HG03432 (cell line): ENCODE measurements around the gene CUZD1.

Source experiments
- ATAC-seq: cut with Tn5 transposase; IDR thresholded peaks from one replicate; pipeline ENCODE4 v1.9.1; 2021; ENCODE audit warnings: mild to moderate bottlenecking, moderate library complexity; ENCODE audit not compliant: unreplicated experiment

The CUZD1 gene

GRCh38 chr10:122821808-122822207 is 23.8 kb downstream of the CUZD1 start:
- no peak for ATAC-seq

DNA sequence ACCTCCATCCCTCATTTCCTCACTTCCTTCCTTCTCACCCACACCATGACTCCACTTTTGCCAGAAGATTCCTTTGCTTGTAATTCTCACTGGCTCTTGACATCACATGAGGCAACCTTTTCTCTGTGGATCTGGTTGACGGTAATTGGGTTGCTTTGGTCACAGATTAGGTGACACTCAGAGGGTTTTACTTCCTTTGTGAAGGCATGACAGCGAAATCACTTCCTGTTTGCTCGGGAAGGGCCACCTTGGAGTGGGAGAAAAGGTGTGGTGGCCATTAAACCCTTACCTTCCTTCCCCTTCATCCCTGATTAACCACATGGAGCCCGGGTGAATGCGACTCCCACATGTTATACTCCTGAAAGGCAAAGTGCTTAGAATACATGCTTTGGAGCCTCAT is 30.2 kb downstream of the CUZD1 start:
- no peak for ATAC-seq

DNA sequence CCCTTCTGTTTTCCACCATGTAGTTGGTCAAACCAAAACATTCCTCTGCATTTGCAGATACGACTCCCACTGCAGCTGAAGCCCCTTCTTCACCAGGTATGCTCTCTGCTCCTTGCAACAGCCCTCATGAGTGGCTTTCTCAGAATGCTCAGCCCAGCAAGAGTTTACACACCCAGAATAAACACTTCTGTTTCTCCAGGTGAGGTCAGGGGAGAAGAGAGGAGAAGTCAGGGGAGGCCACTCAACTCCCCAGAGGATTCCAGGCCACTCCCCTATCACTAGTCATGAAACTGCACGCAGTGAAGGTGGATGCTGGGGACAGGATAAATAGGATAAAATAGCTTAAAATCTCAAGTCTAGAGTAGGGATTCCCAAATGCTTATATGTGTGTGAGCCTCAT is 31.2 kb downstream of the CUZD1 start:
- ATAC-seq, result no peak

- no peak for ATAC-seq
These were observed 32.9 kb downstream of the CUZD1 start for GRCh38 chr10:122812751-122813150.

- no peak for ATAC-seq
These were observed 43.4 kb downstream of the CUZD1 start for GRCh38 chr10:122802282-122802681.

GRCh38 chr10:122798704-122799231 is 46.9 kb downstream of the CUZD1 start:
- no peak for ATAC-seq

DNA sequence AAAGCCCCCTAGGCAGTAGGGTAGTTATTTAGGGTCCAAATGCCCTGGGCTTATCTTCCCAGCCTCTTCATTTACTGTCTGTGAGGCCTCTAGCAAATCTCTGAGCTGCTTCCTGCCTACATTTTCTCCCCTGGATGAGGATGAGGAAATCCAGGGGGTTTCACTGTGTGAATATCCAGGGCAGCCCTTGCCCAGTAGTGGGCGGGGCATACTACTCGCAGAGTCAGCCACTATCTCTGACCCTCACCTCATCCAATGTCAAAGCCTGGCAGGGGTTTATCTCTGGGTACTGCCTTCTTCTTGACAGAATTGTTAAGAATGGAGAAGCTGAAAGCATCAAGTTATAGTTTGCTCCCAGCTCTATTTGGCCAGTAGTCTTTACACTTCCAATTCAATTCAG is 48.9 kb downstream of the CUZD1 start:
- no peak for ATAC-seq

DNA sequence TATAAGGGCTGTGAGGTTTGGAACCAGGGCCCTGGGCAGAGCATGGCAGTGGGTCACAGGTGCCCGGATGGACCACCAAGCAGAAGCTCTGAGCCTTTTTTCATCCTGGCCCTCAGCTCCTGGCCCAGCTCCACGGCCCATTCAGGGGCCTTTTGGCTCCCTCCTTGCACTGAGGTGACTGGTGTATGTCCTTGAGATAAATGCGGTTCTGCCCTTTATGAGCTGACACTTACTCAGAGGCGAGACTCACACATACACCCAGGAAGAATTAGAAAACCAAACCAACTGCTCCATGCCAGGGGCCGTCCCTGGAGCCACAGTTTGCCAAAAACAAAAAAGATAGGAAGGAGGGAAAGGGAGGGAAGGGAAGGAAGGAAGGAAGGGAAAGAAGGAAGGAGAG is 49.7 kb downstream of the CUZD1 start:
- ATAC-seq, result no peak

GRCh38 chr10:122786269-122786668 is 59.4 kb downstream of the CUZD1 start:
- no peak for ATAC-seq

DNA sequence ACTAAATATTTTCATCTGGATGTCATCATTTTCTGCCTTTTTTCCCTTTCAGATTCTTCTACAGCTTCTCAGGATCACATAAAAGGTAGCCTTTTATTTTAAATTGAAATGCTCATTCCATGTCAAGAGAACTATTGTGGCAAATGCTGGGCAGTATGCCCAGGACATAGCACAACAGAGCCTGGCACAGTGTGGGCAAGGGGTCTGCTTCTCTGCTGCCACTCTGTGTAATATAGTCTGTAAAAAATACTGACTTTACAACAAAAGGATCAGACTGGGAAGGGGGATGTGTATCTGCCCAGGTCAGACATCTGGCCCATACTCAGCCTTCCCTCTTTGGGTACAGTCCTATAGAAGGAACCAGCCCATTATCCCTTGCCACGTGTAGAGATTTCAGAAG is 62.7 kb downstream of the CUZD1 start:
- ATAC-seq, result no peak
